OCI-LY7 (cell line): ENCODE results near the gene TUBAL3.

Source experiments
- CTCF ChIP-seq: fragments of 200-600 bp; sonication (generic); conservative IDR thresholded peaks from 2 replicates; pipeline ENCODE4 v1.5.1; 2014; ENCODE audit warnings: mild to moderate bottlenecking, antibody characterized with exemption, low read length, moderate library complexity, mixed read lengths
- EZH2phosphoT487 ChIP-seq: fragments of 200-600 bp; sonication (generic); IDR thresholded peaks from 2 replicates; pipeline ENCODE4 v1.6.1; 2018; ENCODE audit warnings: low read depth, borderline replicate concordance, mild to moderate bottlenecking, mixed run types, antibody characterized with exemption, low read length, moderate library complexity, mixed read lengths

GRCh38 chr10:5343979-5344378, 60.6 kb downstream of the TUBAL3 start:
- TF ChIP-seq CTCF (no peak), EZH2phosphoT487 (no peak)
